Mesendoderm (in vitro differentiated cells): Measurements from ENCODE around the gene LAMA2.

ENCODE experiments used
- DNase-seq: peaks from one replicate; pipeline ENCODE4 v3.0.0; 2013
- H2AK5ac ChIP-seq: 2 replicates; pipeline ENCODE4 v1.6.1; 2013; ENCODE audit warnings: low read length, inconsistent platforms
- H2BK120ac ChIP-seq: 2 replicates; pipeline ENCODE4 v1.6.1; 2013; ENCODE audit warnings: low read depth, mild to moderate bottlenecking, low read length, moderate library complexity, mixed read lengths
- H2BK15ac ChIP-seq: replicated peaks from 2 replicates; pipeline ENCODE4 v1.6.1; 2013; ENCODE audit warnings: low read depth, mild to moderate bottlenecking, moderate library complexity
- H2BK5ac ChIP-seq: 2 replicates; pipeline ENCODE4 v1.6.1; 2013; ENCODE audit warnings: low read length, inconsistent platforms
- H3K18ac ChIP-seq: 2 replicates; pipeline ENCODE4 v1.6.1; 2013; ENCODE audit warnings: mild to moderate bottlenecking, low read length, mixed read lengths
- H3K23ac ChIP-seq: one replicate; pipeline ENCODE4 v1.6.1; 2013; ENCODE audit warnings: low read length
- H3K27ac ChIP-seq: 2 replicates; pipeline ENCODE4 v1.5.1; 2013; ENCODE audit warnings: low read depth, mild to moderate bottlenecking, inconsistent platforms, low read length, moderate library complexity
- H3K27me3 ChIP-seq: 2 replicates; pipeline ENCODE4 v1.6.1; 2013; ENCODE audit warnings: low read length, control low read depth, mild to moderate bottlenecking, inconsistent platforms; ENCODE audit not compliant: insufficient read depth, poor library complexity
- H3K36me3 ChIP-seq: 2 replicates; pipeline ENCODE4 v1.6.1; 2013; ENCODE audit warnings: low read length, inconsistent platforms; ENCODE audit not compliant: control insufficient read depth, insufficient read depth
- H3K4ac ChIP-seq: one replicate; pipeline ENCODE4 v1.6.1; 2013; ENCODE audit warnings: low read depth, mild to moderate bottlenecking, low read length, moderate library complexity
- H3K4me1 ChIP-seq: 2 replicates; pipeline ENCODE4 v1.6.1; 2013; ENCODE audit warnings: low read depth, low read length, inconsistent platforms; ENCODE audit not compliant: control insufficient read depth
- H3K4me2 ChIP-seq: 2 replicates; pipeline ENCODE4 v1.6.1; 2013; ENCODE audit warnings: low read length
- H3K4me3 ChIP-seq: 2 replicates; pipeline ENCODE4 v1.5.1; 2013; ENCODE audit warnings: mild to moderate bottlenecking, low read length
- H3K56ac ChIP-seq: one replicate; pipeline ENCODE4 v1.6.1; 2013; ENCODE audit warnings: low read length
- H3K79me1 ChIP-seq: 2 replicates; pipeline ENCODE4 v1.6.1; 2013; ENCODE audit warnings: low read length, inconsistent platforms
- H3K79me2 ChIP-seq: 2 replicates; pipeline ENCODE4 v1.6.1; 2013; ENCODE audit warnings: mild to moderate bottlenecking, low read length; ENCODE audit not compliant: control insufficient read depth, insufficient read depth
- H3K9ac ChIP-seq: 2 replicates; pipeline ENCODE4 v1.6.1; 2013; ENCODE audit warnings: low read length, inconsistent platforms
- H4K5ac ChIP-seq: one replicate; pipeline ENCODE4 v1.6.1; 2013; ENCODE audit warnings: low read length
- H4K8ac ChIP-seq: one replicate; pipeline ENCODE4 v1.6.1; 2013; ENCODE audit warnings: low read depth, mild to moderate bottlenecking, control low read depth, low read length, moderate library complexity
- WGBS: extraction: QIAGEN DNeasy Blood & Tissue Kit; methylation state at CpG from one replicate; pipeline ENCODE4 v1.1.7; 2013; ENCODE audit warnings: low lambda C conversion rate, missing lambda C conversion rate; ENCODE audit not compliant: insufficient coverage; ENCODE audit errors: extremely low coverage; 5-methylcytosine and 5-hydroxymethylcytosine counted together

Gene LAMA2

GRCh38 chr6:129312880-129313279 lies 429.9 kb downstream of the LAMA2 start:
- Histone ChIP-seq H3K79me1 (no peaks in the 10 kb centered on the region), H3K9ac (no peak overlapping the region), H3K27ac (no peak overlapping the region), H3K36me3 (no peaks in the 10 kb centered on the region), H3K27me3 (no peaks in the 10 kb centered on the region), H3K4me3 (no peak overlapping the region), H3K23ac (no peak overlapping the region), H2AK5ac (no peak overlapping the region), H3K79me2 (no peaks in the 10 kb centered on the region), H2BK15ac (no peak overlapping the region), H2BK5ac (no peak overlapping the region), H3K4me1 (no peaks in the 10 kb centered on the region), H3K56ac (no peak overlapping the region), H3K4ac (no peak overlapping the region), H4K5ac (no peak overlapping the region), H3K18ac (no peak overlapping the region), H2BK120ac (no peak overlapping the region), H4K8ac (no peak overlapping the region), H3K4me2 (no peak overlapping the region)
- peak; percentile 14 for DNase-seq
- no CpG with 5 or more reads among the region's 3 CpGs for WGBS

GRCh38 chr6:129314575-129314974 lies 431.6 kb downstream of the LAMA2 start:
- no peaks in the 10 kb centered on the region for H3K27me3 ChIP-seq
- H3K4me1 ChIP-seq = no peaks in the 10 kb centered on the region
- H2AK5ac ChIP-seq = no peak overlapping the region
- H2BK5ac ChIP-seq = no peak overlapping the region
- no peaks in the 10 kb centered on the region for H3K79me2 ChIP-seq
- DNase-seq = no peak
- no peaks in the 10 kb centered on the region for H3K79me1 ChIP-seq
- H3K36me3 ChIP-seq = no peaks in the 10 kb centered on the region
- no peak overlapping the region for H3K18ac ChIP-seq
- H3K4me3 ChIP-seq = no peak overlapping the region
- no peak overlapping the region for H2BK15ac ChIP-seq
- no peak overlapping the region for H3K4ac ChIP-seq
- no peak overlapping the region for H2BK120ac ChIP-seq
- H3K9ac ChIP-seq = no peak overlapping the region
- no peak overlapping the region for H3K23ac ChIP-seq
- H4K8ac ChIP-seq = no peak overlapping the region
- H3K56ac ChIP-seq = no peak overlapping the region
- no peak overlapping the region for H3K4me2 ChIP-seq
- no peak overlapping the region for H3K27ac ChIP-seq
- no peak overlapping the region for H4K5ac ChIP-seq
- no CpG with 5 or more reads among the region's 9 CpGs for WGBS

GRCh38 chr6:129317931-129318820 lies 435.2 kb downstream of the LAMA2 start:
- no peak overlapping the region for H3K56ac ChIP-seq
- H3K4me1 ChIP-seq = no peaks in the 10 kb centered on the region
- H3K4ac ChIP-seq = no peak overlapping the region
- peak; percentile 94 for DNase-seq
- H3K4me3 ChIP-seq = no peak overlapping the region
- H3K18ac ChIP-seq = no peak overlapping the region
- H3K27ac ChIP-seq = no peak overlapping the region
- WGBS = no CpG with 5 or more reads among the region's 3 CpGs
- H3K27me3 ChIP-seq = no peaks in the 10 kb centered on the region
- no peak overlapping the region for H2AK5ac ChIP-seq
- no peaks in the 10 kb centered on the region for H3K36me3 ChIP-seq
- H3K23ac ChIP-seq = no peak overlapping the region
- H2BK5ac ChIP-seq = no peak overlapping the region
- H3K4me2 ChIP-seq = no peak overlapping the region
- H4K8ac ChIP-seq = no peak overlapping the region
- no peak overlapping the region for H2BK120ac ChIP-seq
- H3K79me2 ChIP-seq = no peaks in the 10 kb centered on the region
- H3K9ac ChIP-seq = no peak overlapping the region
- no peaks in the 10 kb centered on the region for H3K79me1 ChIP-seq
- no peak overlapping the region for H2BK15ac ChIP-seq
- no peak overlapping the region for H4K5ac ChIP-seq

GRCh38 chr6:129320892-129321291 lies 438.0 kb downstream of the LAMA2 start:
- no peak overlapping the region for H3K4me3 ChIP-seq
- no peak overlapping the region for H4K8ac ChIP-seq
- H3K79me1 ChIP-seq = no peaks in the 10 kb centered on the region
- no peaks in the 10 kb centered on the region for H3K4me1 ChIP-seq
- H3K36me3 ChIP-seq = no peaks in the 10 kb centered on the region
- no peak for DNase-seq
- H2BK5ac ChIP-seq = no peak overlapping the region
- H3K18ac ChIP-seq = no peak overlapping the region
- H2BK15ac ChIP-seq = no peak overlapping the region
- H3K4me2 ChIP-seq = no peak overlapping the region
- H3K23ac ChIP-seq = no peak overlapping the region
- H2AK5ac ChIP-seq = no peak overlapping the region
- H2BK120ac ChIP-seq = no peak overlapping the region
- H3K79me2 ChIP-seq = no peaks in the 10 kb centered on the region
- no peak overlapping the region for H3K27ac ChIP-seq
- no peak overlapping the region for H3K9ac ChIP-seq
- H4K5ac ChIP-seq = no peak overlapping the region
- WGBS = no CpG with 5 or more reads among the region's 2 CpGs
- no peak overlapping the region for H3K4ac ChIP-seq
- no peak overlapping the region for H3K56ac ChIP-seq
- H3K27me3 ChIP-seq = no peaks in the 10 kb centered on the region

- no peak overlapping the region for H3K9ac ChIP-seq
- H2BK120ac ChIP-seq = no peak overlapping the region
- H3K18ac ChIP-seq = no peak overlapping the region
- no peak overlapping the region for H3K4me2 ChIP-seq
- no peak overlapping the region for H3K4me3 ChIP-seq
- H4K5ac ChIP-seq = no peak overlapping the region
- no peaks in the 10 kb centered on the region for H3K79me1 ChIP-seq
- H3K79me2 ChIP-seq = no peaks in the 10 kb centered on the region
- H3K4ac ChIP-seq = no peak overlapping the region
- no peak overlapping the region for H3K27ac ChIP-seq
- H2BK5ac ChIP-seq = no peak overlapping the region
- peak; percentile 29 for DNase-seq
- no peak overlapping the region for H2AK5ac ChIP-seq
- no peaks in the 10 kb centered on the region for H3K36me3 ChIP-seq
- H3K56ac ChIP-seq = no peak overlapping the region
- no CpG with 5 or more reads among the region's 2 CpGs for WGBS
- no peaks in the 10 kb centered on the region for H3K4me1 ChIP-seq
- H4K8ac ChIP-seq = peak overlapping the region; percentile 76
- no peak overlapping the region for H3K23ac ChIP-seq
- no peak overlapping the region for H2BK15ac ChIP-seq
- H3K27me3 ChIP-seq = no peaks in the 10 kb centered on the region
These were observed 438.4 kb downstream of the LAMA2 start for GRCh38 chr6:129321303-129321702.

GRCh38 chr6:129324345-129324744 lies 441.4 kb downstream of the LAMA2 start:
- no CpG with 5 or more reads among the region's 5 CpGs for WGBS
- H3K9ac ChIP-seq = no peak overlapping the region
- no peak for DNase-seq
- H3K36me3 ChIP-seq = no peaks in the 10 kb centered on the region
- H3K18ac ChIP-seq = no peak overlapping the region
- no peak overlapping the region for H4K8ac ChIP-seq
- no peaks in the 10 kb centered on the region for H3K27me3 ChIP-seq
- H3K4me2 ChIP-seq = no peak overlapping the region
- H3K4me1 ChIP-seq = no peaks in the 10 kb centered on the region
- H3K27ac ChIP-seq = no peak overlapping the region
- H3K79me1 ChIP-seq = no peaks in the 10 kb centered on the region
- no peak overlapping the region for H3K4me3 ChIP-seq
- no peak overlapping the region for H3K23ac ChIP-seq
- no peak overlapping the region for H4K5ac ChIP-seq
- H2BK120ac ChIP-seq = no peak overlapping the region
- no peak overlapping the region for H3K4ac ChIP-seq
- H2BK5ac ChIP-seq = no peak overlapping the region
- no peak overlapping the region for H3K56ac ChIP-seq
- H2BK15ac ChIP-seq = no peak overlapping the region
- no peak overlapping the region for H2AK5ac ChIP-seq
- H3K79me2 ChIP-seq = no peaks in the 10 kb centered on the region
